NCI-H2171 treated with DMSO at 0.1 percent for 48 hours (cell line): ENCODE results near the gene TPD52L1.
"Not testable (repeated sequence)": the region's sequence is repeated elsewhere in the genome, so short reads cannot be mapped to it uniquely, and the experiment has no call there.

Source experiments
- DNase-seq: peaks from one replicate; lab custom pipeline; 2025; lab: John Stamatoyannopoulos, UW

The TPD52L1 gene

DNA sequence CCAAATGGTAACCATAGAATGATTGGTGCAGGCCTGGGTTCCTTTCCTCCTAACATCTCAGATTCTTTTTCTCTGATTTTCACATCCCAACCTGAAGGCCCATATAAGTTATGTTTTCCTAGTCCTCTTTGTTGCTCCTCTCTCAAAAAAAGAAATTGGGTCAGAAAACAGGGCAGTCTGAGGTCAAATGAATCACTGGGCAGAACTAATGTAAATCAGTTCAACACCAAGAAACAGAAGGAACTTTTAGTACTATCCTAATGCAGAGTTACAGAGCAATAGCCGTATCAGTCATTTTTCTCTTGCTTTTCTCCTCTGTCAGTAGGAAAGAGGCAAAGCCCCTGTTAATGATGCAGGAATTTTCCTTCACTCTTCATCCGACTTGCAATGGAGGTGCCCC, 11.0 kb upstream of the TPD52L1 start:
- no peak for DNase-seq

DNA sequence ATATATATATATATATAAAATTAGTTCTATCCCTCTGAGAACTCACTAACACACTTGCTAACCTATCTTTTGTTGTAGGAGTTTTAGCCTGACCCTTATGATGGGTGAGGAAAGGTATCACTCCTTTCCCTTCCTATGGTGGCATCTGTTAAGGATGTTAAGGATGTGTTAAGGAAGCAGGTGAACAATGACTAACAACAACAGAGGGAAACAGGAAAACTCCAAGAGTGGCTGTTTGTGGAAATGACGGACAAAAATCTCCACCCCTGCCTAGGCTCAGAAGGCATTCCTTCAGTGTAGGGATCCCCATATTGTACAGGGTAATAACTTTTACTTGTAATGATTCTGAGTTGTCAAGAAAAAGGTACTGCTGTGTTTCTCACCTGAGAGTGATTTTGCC, 8.8 kb upstream of the TPD52L1 start:
- no peak for DNase-seq

DNA sequence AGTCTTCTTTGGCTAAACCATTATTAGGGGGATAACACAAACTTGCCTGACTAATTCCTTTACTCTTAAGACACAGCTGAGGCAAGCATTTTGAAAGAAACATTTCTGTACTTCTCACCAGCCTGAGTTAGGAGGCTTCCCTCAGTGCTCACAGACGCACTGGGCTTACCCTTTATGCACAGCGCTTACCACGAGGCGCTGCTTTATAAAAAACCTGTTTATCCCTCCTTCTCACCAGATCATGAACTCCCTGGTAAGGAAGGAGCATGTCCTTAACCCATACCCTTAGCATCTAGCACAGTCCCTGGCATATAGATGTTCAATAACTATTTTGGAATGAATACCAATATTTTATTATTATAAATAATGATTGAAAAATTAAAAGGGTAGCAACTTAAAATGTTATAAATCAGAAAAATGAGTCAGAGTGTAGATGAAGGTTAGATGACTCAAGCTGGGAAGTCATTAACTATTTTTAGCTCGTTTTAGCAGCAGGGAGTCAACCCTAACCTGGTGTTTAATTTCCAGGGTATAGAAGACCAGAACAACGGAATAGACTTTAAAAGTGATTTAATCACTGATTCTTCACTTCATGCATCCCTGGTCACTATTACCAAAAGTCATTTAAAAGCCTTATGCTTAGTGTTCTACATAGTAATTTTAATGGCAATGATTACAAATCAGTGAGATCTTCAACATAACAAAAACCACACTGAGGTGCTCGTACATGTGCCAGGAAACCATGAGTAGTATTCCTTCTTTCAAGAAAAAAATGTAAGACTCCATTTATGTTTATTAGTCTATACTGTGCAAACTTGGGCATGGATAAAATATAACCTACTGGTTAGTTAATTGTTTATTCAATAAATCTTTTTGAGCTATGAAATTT, 4.1 kb upstream of the TPD52L1 start:
- DNase-seq = no peak

- no peak for DNase-seq
Observed at GRCh38 chr6:125151700-125152099, 1.9 kb upstream of the TPD52L1 start.

DNA sequence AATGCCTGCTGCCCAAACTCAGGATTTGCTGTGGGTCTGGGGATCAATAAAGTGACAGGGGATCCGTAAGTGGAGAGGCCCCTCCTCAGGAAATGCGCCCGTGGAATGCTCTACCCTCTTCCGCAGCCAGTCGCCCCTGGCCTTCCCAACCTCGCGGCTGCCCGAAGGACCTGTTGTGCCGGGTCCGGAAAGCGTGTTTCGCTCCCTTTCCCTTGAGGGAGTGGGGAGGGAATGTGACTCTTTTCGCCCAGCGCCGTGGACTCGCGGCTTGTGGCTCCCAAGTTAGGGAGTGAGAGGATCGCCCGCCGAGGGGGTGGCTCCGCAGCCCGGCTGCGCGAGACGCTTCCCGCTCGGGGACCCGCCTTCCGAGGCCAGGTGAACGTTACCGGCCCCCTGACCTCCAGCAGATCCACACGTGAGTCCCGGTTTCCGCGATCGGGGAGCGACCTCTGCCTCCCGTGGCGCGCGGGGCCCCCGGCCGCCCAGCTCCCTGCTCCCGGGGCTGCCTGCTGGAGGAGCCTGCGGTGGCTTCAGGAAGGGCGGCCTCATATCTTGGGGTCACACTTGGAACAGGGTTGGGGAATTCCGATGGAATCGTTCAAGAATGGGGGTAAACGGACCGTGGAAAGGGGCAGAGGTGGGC, 666 bp downstream of the TPD52L1 start:
- DNase-seq = no peak

- DNase-seq = no peak
Observed at GRCh38 chr6:125154761-125155135, 1.2 kb downstream of the TPD52L1 start.

- DNase-seq = no peak
Observed at GRCh38 chr6:125155344-125155743, 1.8 kb downstream of the TPD52L1 start.

DNA sequence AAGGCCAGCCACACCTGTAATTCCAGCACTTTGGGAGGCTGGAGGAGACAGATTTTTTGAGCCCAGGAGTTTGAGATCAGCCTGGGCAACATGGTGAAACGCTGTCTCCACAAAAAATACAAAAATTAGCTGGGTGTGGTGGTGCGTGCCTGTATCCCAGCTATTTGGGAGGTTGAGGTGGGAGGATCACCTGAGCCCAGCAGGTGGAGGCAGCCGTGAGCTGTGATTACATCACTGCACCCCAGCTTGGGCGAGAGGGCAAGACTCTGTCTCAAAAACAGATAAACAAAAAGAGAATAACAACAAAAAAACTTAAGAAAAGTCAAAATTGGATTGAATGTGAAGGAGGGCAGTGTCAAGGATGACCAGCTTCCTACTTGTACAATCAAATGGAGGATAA, 2.9 kb downstream of the TPD52L1 start:
- no peak for DNase-seq

GRCh38 chr6:125157280-125157679, 3.7 kb downstream of the TPD52L1 start:
- no peak for DNase-seq

GRCh38 chr6:125157725-125158124, 4.2 kb downstream of the TPD52L1 start:
- no peak for DNase-seq

GRCh38 chr6:125163339-125163738, 9.8 kb downstream of the TPD52L1 start:
- DNase-seq = not testable (repeated sequence)

- DNase-seq = no peak
Observed at GRCh38 chr6:125163811-125164210, 10.2 kb downstream of the TPD52L1 start.

- DNase-seq = no peak
Observed at GRCh38 chr6:125164696-125165095, 11.1 kb downstream of the TPD52L1 start.

GRCh38 chr6:125165256-125165655, 11.7 kb downstream of the TPD52L1 start:
- no peak for DNase-seq

- no peak for DNase-seq
Observed at GRCh38 chr6:125165776-125166175, 12.2 kb downstream of the TPD52L1 start.

GRCh38 chr6:125166711-125167110, 13.1 kb downstream of the TPD52L1 start:
- no peak for DNase-seq

GRCh38 chr6:125167579-125167978, 14.0 kb downstream of the TPD52L1 start:
- DNase-seq = no peak

GRCh38 chr6:125169058-125169457, 15.5 kb downstream of the TPD52L1 start:
- DNase-seq = no peak

DNA sequence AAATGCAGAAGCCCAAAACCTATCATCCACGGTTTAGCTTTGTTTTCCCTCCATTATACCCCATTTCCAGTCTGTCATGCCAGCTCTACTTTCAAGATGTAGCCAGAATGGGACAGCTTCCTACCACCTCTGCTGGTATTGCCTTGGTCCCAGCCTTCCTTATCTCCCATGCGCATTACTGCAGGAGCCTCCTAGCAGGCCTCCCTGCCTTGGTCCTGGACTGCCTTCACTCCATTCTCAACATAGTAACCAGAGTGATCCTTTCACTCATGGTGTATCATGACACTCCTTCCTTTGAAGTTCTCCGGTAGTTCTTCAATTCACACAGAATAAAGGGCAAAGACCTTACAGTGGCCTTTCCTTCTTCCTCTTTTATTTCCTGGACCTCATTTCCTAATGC, 15.9 kb downstream of the TPD52L1 start:
- no peak for DNase-seq

DNA sequence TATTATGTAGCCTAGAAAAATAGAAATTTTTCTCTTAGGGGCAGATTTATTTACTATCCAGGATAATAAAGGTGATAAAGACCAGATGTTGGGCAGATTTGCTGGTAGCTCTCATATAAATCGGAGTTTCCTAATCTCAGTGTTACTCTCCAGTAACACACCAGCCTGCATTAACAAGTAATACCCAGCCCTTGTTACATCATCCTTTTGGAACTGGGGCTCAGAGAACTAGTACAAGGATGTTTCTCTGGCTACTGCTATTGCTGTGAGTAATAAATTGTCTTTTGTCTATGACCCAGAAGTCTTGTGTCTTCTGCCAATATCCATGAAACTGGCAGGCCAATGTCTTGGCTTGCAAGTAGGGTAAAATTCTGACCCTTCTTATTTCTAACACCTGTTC, 16.8 kb downstream of the TPD52L1 start:
- no peak for DNase-seq

- no peak for DNase-seq
Observed at GRCh38 chr6:125173341-125174095, 19.9 kb downstream of the TPD52L1 start.

GRCh38 chr6:125174626-125175025, 21.1 kb downstream of the TPD52L1 start:
- DNase-seq = no peak
